ENCODE data around the gene SUSD4. TPM values are rescaled to one million over a fixed set of nuclear protein-coding genes. Genes with fewer than 3 reads are reported as not detected.

Gene SUSD4
- total and polyA plus RNA-seq, 9 donors = 23.0 to 80.5 (median 36.6) TPM

DNA sequence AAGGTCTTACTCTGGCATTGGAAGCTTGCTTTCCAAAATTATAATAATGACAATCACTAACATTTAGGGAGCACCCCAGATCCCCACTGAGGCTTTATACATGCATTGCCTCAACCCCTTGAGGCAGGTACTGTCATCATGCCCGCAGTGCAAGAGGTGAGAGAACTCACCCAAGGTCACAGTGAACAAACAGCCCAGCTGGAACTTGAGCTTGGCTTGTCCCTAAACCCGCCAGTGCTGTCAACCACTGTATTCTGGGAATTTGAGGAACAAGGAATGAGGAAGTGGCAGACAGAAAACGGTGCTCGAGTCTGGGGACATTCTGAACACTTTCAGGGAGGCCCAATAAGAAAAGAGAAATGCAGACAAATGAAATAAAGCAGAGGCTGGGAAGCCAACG is 186.3 kb downstream of the SUSD4 start:
- Histone ChIP-seq H3K4me3 (no peak overlapping the region), H3K27me3 (no peaks in the 10 kb centered on the region), H3K27ac (no peak overlapping the region), H3K9me3 (no peaks in the 10 kb centered on the region), H3K36me3 (no peaks in the 10 kb centered on the region), H3K4me1 (ENCODE audit: insufficient read depth) (peaks cover 3% of the 10 kb centered on the region)
- 52 to 65% (median 57%) methylated on average over 5 of the region's 5 CpGs for WGBS, 3 donors
- DNase-seq = no peak
- intact Hi-C loops (cut with DNase I) = no loop called here
- TF ChIP-seq, protein P1, sequence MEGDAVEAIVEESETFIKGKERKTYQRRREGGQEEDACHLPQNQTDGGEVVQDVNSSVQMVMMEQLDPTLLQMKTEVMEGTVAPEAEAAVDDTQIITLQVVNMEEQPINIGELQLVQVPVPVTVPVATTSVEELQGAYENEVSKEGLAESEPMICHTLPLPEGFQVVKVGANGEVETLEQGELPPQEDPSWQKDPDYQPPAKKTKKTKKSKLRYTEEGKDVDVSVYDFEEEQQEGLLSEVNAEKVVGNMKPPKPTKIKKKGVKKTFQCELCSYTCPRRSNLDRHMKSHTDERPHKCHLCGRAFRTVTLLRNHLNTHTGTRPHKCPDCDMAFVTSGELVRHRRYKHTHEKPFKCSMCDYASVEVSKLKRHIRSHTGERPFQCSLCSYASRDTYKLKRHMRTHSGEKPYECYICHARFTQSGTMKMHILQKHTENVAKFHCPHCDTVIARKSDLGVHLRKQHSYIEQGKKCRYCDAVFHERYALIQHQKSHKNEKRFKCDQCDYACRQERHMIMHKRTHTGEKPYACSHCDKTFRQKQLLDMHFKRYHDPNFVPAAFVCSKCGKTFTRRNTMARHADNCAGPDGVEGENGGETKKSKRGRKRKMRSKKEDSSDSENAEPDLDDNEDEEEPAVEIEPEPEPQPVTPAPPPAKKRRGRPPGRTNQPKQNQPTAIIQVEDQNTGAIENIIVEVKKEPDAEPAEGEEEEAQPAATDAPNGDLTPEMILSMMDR (IDR thresholded peaks at IDR 0.05) = no peak
- TF ChIP-seq EP300 (IDR thresholded peaks at IDR 0.05) (no peak), POLR2A (IDR thresholded peaks at IDR 0.05) (no peak)

DNA sequence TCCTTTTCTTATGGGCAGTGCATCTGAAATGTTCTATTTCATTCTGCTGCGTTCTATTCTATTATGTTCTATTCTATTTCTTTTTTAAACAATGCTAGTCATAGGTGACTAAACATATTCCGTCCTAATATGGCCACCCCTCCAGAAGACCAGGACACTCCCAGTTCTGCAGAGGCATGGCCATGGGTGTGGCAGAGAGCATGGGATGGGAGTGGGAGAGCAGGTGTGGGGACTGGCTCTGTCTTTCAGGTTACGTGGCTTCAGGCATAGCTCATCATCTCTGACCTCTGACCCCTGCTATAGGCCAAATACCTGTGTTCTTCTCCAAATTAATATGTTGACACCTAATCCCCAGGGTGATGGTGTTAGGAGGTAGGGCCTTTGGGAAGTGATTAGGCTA is 187.5 kb downstream of the SUSD4 start:
- Histone ChIP-seq H3K4me1 (ENCODE audit: insufficient read depth) (peaks cover 3% of the 10 kb centered on the region), H3K27me3 (no peaks in the 10 kb centered on the region), H3K36me3 (no peaks in the 10 kb centered on the region), H3K4me3 (no peak overlapping the region), H3K9me3 (no peaks in the 10 kb centered on the region), H3K27ac (no peak overlapping the region)
- 90 to 97% (median 96%) methylated on average over 3 of the region's 3 CpGs for WGBS, 3 donors
- intact Hi-C loops (cut with DNase I) = no loop called here
- no peak for TF ChIP-seq EP300 (IDR thresholded peaks at IDR 0.05)
- no peak for TF ChIP-seq POLR2A (IDR thresholded peaks at IDR 0.05)
- TF ChIP-seq, protein P1 (IDR thresholded peaks at IDR 0.05) = no peak
- DNase-seq = no peak

- Histone ChIP-seq H3K27ac (no peak overlapping the region), H3K27me3 (no peaks in the 10 kb centered on the region), H3K4me1 (ENCODE audit: insufficient read depth) (no peaks in the 10 kb centered on the region), H3K4me3 (no peak overlapping the region), H3K36me3 (no peaks in the 10 kb centered on the region), H3K9me3 (no peaks in the 10 kb centered on the region)
- 81 to 85% (median 81%) methylated on average over 3 of the region's 3 CpGs for WGBS, 3 donors
- DNase-seq = no peak
- no peak for TF ChIP-seq POLR2A (IDR thresholded peaks at IDR 0.05)
- TF ChIP-seq, protein P1 (IDR thresholded peaks at IDR 0.05) = no peak
- TF ChIP-seq EP300 (IDR thresholded peaks at IDR 0.05) = no peak
- intact Hi-C loops (cut with DNase I) = no loop called here
These were observed 188.3 kb downstream of the SUSD4 start for GRCh38 chr1:223175633-223176032.

DNA sequence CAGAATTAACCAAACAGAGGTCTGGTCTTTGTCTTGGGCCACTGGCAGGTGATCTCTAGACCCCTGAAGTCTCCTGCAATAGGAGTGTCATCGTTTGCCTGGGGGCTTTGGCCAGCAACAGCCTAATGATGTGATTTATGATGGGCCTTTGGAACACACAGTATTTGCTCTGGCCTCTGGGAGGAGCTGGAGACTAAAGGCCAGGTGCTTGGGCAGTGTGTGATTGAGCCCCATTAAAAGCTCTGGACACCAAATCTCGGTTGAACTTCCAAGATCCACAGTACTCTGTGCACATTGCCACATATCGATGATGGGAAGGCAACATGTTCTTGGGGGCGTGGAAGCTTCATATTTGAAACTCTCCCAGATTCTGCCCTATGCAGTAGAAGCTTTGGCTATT is 188.9 kb downstream of the SUSD4 start:
- Histone ChIP-seq H3K27ac (no peak overlapping the region), H3K9me3 (no peaks in the 10 kb centered on the region), H3K4me3 (no peak overlapping the region), H3K36me3 (no peaks in the 10 kb centered on the region), H3K4me1 (ENCODE audit: insufficient read depth) (no peaks in the 10 kb centered on the region), H3K27me3 (no peaks in the 10 kb centered on the region)
- intact Hi-C loops (cut with DNase I) = no loop called here
- TF ChIP-seq EP300 (IDR thresholded peaks at IDR 0.05) (no peak), POLR2A (IDR thresholded peaks at IDR 0.05) (no peak)
- TF ChIP-seq, protein P1 (IDR thresholded peaks at IDR 0.05) = no peak
- WGBS, 3 donors = 54 to 60% (median 58%) methylated on average over 4 of the region's 4 CpGs
- no peak for DNase-seq

Small RNA genes within 50 kb of the gene (small RNA-seq; reads per million reads assigned to genes)
- gene RNU4-57P = not detected

Other genes with a start within 250 kb of the SUSD4 start
- gene TLR5, start 220.9 kb downstream of the SUSD4 start, total RNA-seq = 10 to 100 TPM in 6 of 7 donors, 1 to 10 TPM in 1; 7.7 to 38.8 (median 29.3) TPM
- gene TLR5, start 220.9 kb downstream of the SUSD4 start, polyA plus RNA-seq = 10 to 100 TPM in 1 of 2 donors, 1 to 10 TPM in 1; 9.9 to 22.3 TPM
- gene CCDC185, start 29.2 kb upstream of the SUSD4 start, total RNA-seq = not detected
- gene CCDC185, start 29.2 kb upstream of the SUSD4 start, polyA plus RNA-seq = not detected